ENCODE measurements around the gene PLAGL1.

PLAGL1 gene

DNA sequence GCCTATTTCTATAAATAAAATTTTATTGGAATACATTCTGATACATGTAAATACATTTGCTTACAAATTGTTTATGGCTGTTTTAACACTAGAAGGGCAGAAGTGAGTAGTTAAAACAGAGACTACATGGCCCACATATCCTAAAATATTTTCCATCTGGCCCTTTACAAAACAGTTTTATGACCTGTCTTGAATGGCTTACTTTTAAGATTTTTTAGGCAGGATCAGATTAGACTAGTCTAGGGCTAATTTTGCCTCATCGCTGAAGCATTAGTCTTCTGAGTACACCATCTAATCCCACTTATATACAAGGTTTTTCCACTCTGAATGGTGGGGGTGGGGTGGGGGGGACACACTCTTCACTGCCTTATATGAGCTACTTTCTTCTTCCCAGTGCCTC is 27.1 kb downstream of the PLAGL1 start:
- Histone ChIP-seq H3K27ac (ENCODE audit: low read depth, low read length, severe bottlenecking) (no peak overlapping the region), H3K4me1 (ENCODE audit: control insufficient read depth, insufficient read depth, low read length, poor library complexity, severe bottlenecking) (no peaks in the 10 kb centered on the region), H3K36me3 (ENCODE audit: control insufficient read depth, insufficient read depth, low read length) (no peaks in the 10 kb centered on the region), H3K9me3 (ENCODE audit: control insufficient read depth, low read length) (peaks cover 5% of the 10 kb centered on the region), H3K4me3 (ENCODE audit: extremely low read depth, insufficient read depth, low read length, poor library complexity, severe bottlenecking) (no peak overlapping the region)
- no CpG with 5 or more reads among the region's 1 CpG for WGBS, 2 experiments (ENCODE audit: insufficient coverage in 2 of 2)

DNA sequence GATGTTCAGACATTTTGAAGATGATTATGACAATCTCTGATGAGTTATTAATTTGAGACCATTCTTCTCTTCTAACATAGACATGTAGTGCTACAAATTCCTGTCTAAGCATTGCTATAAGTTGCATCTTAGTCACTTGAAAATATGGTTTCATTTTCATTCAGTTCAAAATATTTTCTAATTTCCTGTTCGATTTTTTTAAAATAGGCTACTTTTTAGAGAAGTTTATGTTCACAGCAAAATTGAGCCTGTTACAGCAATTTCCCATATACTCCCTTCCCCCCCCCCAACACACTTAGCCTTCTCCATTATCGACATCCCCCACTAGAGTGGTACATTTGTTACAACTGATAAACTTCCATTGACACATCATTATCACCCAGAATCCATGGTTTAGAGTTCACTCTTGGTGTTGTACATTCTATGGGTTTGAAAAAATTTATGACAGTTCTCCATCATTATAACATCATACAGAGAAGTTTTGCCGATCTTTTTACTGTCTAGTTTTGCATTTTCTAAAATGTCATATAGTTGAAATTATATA is 31.2 kb downstream of the PLAGL1 start:
- H3K9me3 ChIP-seq (ENCODE audit: control insufficient read depth, low read length), result peaks cover 5% of the 10 kb centered on the region
- WGBS, 2 experiments (ENCODE audit: insufficient coverage in 2 of 2), result no CpG with 5 or more reads among the region's 3 CpGs
- H3K4me1 ChIP-seq (ENCODE audit: control insufficient read depth, insufficient read depth, low read length, poor library complexity, severe bottlenecking), result peaks cover 14% of the 10 kb centered on the region
- H3K4me3 ChIP-seq (ENCODE audit: extremely low read depth, insufficient read depth, low read length, poor library complexity, severe bottlenecking), result no peak overlapping the region
- H3K27ac ChIP-seq (ENCODE audit: low read depth, low read length, severe bottlenecking), result no peak overlapping the region
- no peaks in the 10 kb centered on the region for H3K36me3 ChIP-seq (ENCODE audit: control insufficient read depth, insufficient read depth, low read length)

DNA sequence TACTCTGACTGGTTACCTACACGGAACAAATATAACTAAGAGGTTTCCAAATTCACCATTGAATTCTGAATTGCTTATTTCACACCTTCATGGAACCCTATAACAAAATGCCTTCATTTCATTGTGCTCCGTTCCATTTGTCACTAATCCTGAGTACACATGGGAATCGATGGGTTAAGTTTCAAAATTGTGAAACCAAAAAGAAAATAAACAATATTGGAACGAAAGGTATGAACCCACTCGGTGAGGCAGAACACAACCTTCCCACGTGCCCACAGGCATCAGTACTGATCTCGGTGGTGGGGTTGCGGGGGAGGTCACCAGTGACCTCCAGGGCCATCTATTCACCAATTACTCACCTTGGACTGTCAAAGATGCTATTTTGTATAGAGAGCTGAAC is 34.0 kb downstream of the PLAGL1 start:
- Histone ChIP-seq H3K9me3 (ENCODE audit: control insufficient read depth, low read length) (no peaks in the 10 kb centered on the region), H3K27ac (ENCODE audit: low read depth, low read length, severe bottlenecking) (peak overlapping the region; percentile 93), H3K4me1 (ENCODE audit: control insufficient read depth, insufficient read depth, low read length, poor library complexity, severe bottlenecking) (peaks cover 23% of the 10 kb centered on the region), H3K36me3 (ENCODE audit: control insufficient read depth, insufficient read depth, low read length) (no peaks in the 10 kb centered on the region), H3K4me3 (ENCODE audit: extremely low read depth, insufficient read depth, low read length, poor library complexity, severe bottlenecking) (no peak overlapping the region)
- whole genome bisulfite sequencing, 2 experiments (ENCODE audit: insufficient coverage in 2 of 2), result 77 to 92% methylated on average over 2 to 3 of the region's 8 CpGs

DNA sequence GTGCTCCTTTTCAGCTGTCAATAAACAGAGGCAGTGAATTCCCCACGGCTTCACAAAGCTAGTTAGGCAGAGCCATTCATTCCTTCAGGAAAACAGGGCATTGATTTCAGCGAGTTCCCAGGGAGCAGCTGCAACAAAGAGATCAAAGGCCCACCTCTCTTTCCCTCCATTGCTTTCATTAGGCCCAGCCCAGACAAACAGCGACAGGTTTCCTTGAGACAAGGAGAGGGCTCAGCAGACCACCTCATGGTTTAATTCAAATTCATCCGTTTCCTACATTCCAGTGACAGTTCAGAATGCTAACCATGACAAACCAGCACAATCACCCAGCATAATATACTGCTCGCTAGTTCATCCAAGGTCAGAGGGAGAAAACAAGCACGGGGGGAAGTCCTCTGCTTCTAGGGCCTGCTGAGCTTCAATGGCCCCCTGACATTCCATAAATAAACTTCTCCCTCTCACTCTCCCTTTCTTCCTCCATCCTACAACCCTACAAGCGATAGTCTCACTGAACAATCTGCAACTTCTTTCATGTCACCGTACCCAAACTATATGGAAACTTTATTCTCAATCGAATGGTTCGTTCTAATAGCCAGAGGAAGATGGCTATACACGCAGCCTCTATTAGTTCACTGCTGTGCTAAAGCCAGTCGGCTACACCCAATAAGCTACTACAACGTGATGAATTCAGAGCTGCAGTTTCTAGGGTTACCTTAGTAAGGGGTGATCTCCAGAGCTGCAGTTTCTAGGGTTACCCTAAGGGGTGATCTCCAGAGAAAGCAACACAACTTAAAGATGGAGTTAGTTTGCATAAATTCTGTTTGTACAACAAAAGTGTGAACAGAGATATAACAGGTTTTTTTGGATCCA is 34.7 kb downstream of the PLAGL1 start:
- peaks cover 23% of the 10 kb centered on the region for H3K4me1 ChIP-seq (ENCODE audit: control insufficient read depth, insufficient read depth, low read length, poor library complexity, severe bottlenecking)

DNA sequence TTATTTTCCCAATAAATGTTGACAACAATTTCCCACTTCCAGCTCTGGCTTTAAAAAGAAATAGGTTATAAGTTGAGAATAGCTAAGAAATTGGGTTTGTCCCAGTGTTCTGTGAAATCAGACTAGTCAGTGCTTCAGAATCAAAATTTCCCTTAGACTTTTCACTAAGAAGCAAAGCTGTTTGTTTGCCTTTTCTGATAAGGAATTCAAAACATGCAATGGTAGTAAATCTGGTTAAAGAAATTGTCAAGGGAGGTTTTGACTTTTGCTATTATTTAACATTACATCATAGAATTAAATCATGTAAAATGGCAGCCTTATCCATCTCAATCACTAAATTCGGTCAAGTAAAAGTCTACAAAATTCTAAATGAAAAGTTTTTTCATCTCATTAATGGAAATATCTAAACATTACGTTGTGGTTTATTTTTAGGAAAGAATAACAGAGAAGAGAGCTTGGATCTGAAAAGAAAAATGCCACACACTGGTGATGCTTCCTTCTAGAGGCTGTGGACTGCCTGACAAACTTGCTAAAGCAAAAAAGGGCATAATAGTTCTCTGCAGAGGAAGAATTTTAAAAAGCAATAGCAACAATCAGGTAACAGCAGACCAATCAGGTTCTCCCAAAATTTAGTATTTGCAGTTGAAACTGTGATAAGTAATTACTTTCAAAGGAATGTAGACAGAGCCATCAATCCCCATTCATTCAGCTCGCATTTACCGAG is 36.4 kb downstream of the PLAGL1 start:
- Histone ChIP-seq H3K36me3 (ENCODE audit: control insufficient read depth, insufficient read depth, low read length) (no peaks in the 10 kb centered on the region), H3K4me1 (ENCODE audit: control insufficient read depth, insufficient read depth, low read length, poor library complexity, severe bottlenecking) (peaks cover 23% of the 10 kb centered on the region), H3K27ac (ENCODE audit: low read depth, low read length, severe bottlenecking) (peak overlapping the region; percentile 55), H3K9me3 (ENCODE audit: control insufficient read depth, low read length) (no peaks in the 10 kb centered on the region), H3K4me3 (ENCODE audit: extremely low read depth, insufficient read depth, low read length, poor library complexity, severe bottlenecking) (no peak overlapping the region)
- no CpG with 5 or more reads among the region's 4 CpGs for WGBS, 2 experiments (ENCODE audit: insufficient coverage in 2 of 2)

More for the DNA sequence above, 34.7 kb downstream of the PLAGL1 start:
- Histone ChIP-seq H3K9me3 (ENCODE audit: control insufficient read depth, low read length) (no peaks in the 10 kb centered on the region), H3K4me3 (ENCODE audit: extremely low read depth, insufficient read depth, low read length, poor library complexity, severe bottlenecking) (no peak overlapping the region), H3K36me3 (ENCODE audit: control insufficient read depth, insufficient read depth, low read length) (no peaks in the 10 kb centered on the region), H3K27ac (ENCODE audit: low read depth, low read length, severe bottlenecking) (peak overlapping the region; percentile 93)
- 7 to 17% methylated on average over 6 to 11 of the region's 13 CpGs for WGBS, 2 experiments (ENCODE audit: insufficient coverage in 2 of 2)

DNA sequence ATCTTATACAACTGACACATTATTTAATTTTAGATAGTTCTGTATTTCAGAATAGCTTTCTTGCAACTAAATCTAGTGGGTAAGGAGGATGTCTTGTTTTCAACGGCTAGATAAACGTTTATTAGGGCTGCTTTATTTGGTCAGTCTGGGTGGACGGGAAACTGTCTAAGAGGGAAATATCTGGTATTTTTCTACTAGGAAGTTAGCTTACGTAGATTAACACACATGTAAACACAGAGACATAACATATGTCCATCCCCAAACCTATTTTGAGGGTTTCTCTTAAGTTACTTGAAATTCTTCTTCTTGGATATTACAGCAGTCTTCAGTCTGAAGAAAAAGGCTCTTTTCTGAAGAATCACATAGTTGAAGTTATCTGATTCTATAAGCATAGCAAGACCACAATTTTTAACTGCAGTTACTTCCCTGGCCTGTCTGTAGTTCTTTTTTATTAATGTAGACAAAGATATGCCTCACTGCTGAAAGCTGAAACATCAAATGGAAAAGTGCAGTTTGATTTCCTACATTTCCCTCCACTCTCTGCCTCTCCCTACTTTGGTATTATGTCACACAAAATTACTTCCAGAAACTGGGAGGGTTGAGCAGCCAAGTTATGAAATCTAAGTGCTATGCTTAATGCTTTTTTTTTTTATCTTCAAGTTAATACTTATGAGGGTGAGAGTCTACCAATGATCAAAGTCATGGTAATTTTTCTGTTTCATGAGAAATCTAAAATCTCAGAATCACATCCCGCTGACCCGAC is 37.4 kb downstream of the PLAGL1 start:
- no peaks in the 10 kb centered on the region for H3K36me3 ChIP-seq (ENCODE audit: control insufficient read depth, insufficient read depth, low read length)
- H3K4me3 ChIP-seq (ENCODE audit: extremely low read depth, insufficient read depth, low read length, poor library complexity, severe bottlenecking), result no peak overlapping the region
- 62 to 72% methylated on average over 2 of the region's 6 CpGs for WGBS, 2 experiments (ENCODE audit: insufficient coverage in 2 of 2)
- H3K27ac ChIP-seq (ENCODE audit: low read depth, low read length, severe bottlenecking), result peak overlapping the region; percentile 13
- peaks cover 23% of the 10 kb centered on the region for H3K4me1 ChIP-seq (ENCODE audit: control insufficient read depth, insufficient read depth, low read length, poor library complexity, severe bottlenecking)
- no peaks in the 10 kb centered on the region for H3K9me3 ChIP-seq (ENCODE audit: control insufficient read depth, low read length)

DNA sequence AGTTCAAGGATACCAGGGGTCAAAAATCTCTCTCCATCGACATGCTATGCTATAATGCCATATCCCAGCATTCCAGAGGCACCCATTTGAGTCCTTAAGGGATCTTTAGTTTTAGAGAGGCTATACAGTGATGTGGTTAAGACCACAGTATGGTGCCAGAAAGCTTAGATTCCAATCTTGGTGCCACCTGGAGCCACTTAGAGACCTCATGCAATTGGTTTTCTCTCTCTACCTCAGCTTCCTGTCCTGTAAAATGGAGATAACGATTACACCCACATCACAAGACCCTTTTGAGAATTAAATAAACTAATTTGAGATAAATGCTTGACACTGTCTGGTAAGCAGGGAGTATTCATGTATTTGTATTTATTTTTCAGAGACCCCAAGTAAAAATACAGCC is 39.0 kb downstream of the PLAGL1 start:
- Histone ChIP-seq H3K36me3 (ENCODE audit: control insufficient read depth, insufficient read depth, low read length) (no peaks in the 10 kb centered on the region), H3K4me3 (ENCODE audit: extremely low read depth, insufficient read depth, low read length, poor library complexity, severe bottlenecking) (no peak overlapping the region), H3K27ac (ENCODE audit: low read depth, low read length, severe bottlenecking) (no peak overlapping the region), H3K9me3 (ENCODE audit: control insufficient read depth, low read length) (no peaks in the 10 kb centered on the region), H3K4me1 (ENCODE audit: control insufficient read depth, insufficient read depth, low read length, poor library complexity, severe bottlenecking) (peaks cover 34% of the 10 kb centered on the region)
- WGBS, 2 experiments (ENCODE audit: insufficient coverage in 2 of 2), result no CpG with 5 or more reads among the region's 2 CpGs

DNA sequence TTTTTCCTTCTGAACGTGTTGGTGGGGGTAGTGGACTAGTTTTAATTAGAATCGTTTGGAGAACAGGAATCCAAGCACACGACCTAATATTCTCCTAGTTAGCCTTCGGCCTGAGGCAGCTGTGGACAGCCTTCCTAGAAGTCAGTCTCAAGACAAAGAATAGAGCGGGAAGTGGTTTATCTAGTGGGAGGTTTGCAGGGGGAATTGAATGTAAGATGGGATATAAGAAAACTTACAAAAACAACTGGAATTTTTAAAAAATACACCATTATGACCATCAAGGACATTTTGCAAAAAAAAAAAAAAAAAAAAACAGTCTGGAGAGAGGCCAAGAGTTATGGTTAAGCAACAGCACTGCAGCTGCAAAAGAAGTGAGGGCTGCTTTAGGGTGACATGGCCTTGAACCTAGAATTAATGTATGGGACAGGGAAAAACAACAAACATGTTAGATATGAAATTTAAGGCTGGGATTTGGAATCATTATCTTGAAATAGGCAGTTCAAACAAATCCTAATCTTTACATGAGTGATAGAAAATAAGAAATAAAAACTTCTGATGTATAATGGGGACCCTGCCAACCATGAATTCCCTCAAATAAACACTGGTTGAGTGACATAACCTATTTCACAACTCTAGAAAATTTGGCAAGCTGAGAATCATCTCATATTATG is 40.2 kb downstream of the PLAGL1 start:
- no CpG with 5 or more reads among the region's 5 CpGs for WGBS, 2 experiments (ENCODE audit: insufficient coverage in 2 of 2)
- Histone ChIP-seq H3K4me3 (ENCODE audit: extremely low read depth, insufficient read depth, low read length, poor library complexity, severe bottlenecking) (no peak overlapping the region), H3K36me3 (ENCODE audit: control insufficient read depth, insufficient read depth, low read length) (no peaks in the 10 kb centered on the region), H3K4me1 (ENCODE audit: control insufficient read depth, insufficient read depth, low read length, poor library complexity, severe bottlenecking) (peaks cover 30% of the 10 kb centered on the region), H3K27ac (ENCODE audit: low read depth, low read length, severe bottlenecking) (no peak overlapping the region), H3K9me3 (ENCODE audit: control insufficient read depth, low read length) (no peaks in the 10 kb centered on the region)

DNA sequence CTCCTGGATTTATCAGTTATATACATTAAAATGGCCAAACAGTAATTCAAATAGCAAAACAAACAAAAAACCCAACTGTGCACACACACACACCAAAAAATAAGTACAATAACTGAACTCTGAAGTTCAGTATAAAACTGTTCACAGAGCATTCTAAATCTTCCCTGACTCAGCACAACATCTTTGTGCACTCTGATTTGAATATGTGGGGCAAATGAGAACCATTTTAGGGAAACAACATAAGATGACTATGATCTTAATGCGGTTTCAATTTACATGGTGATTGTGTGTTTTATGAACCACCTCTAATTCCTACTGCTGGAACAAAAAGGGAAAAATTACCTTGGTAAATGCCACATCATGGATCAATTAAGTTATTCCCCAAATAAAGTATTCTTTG is 41.7 kb downstream of the PLAGL1 start:
- no peak overlapping the region for H3K4me3 ChIP-seq (ENCODE audit: extremely low read depth, insufficient read depth, low read length, poor library complexity, severe bottlenecking)
- H3K4me1 ChIP-seq (ENCODE audit: control insufficient read depth, insufficient read depth, low read length, poor library complexity, severe bottlenecking), result peaks cover 16% of the 10 kb centered on the region
- H3K27ac ChIP-seq (ENCODE audit: low read depth, low read length, severe bottlenecking), result no peak overlapping the region
- no peaks in the 10 kb centered on the region for H3K9me3 ChIP-seq (ENCODE audit: control insufficient read depth, low read length)
- no peaks in the 10 kb centered on the region for H3K36me3 ChIP-seq (ENCODE audit: control insufficient read depth, insufficient read depth, low read length)
- whole genome bisulfite sequencing, 2 experiments (ENCODE audit: insufficient coverage in 2 of 2), result no CpG with 5 or more reads among the region's 1 CpG
